GM21737 (cell line): Measurements from ENCODE around the gene IRS1.
"Not testable (repeated sequence)": the region's sequence is repeated elsewhere in the genome, so short reads cannot be mapped to it uniquely, and the experiment has no call there.

Experiments used
- ATAC-seq: cut with Tn5 transposase; IDR thresholded peaks from one replicate; pipeline ENCODE4 v1.9.1; 2021; ENCODE audit warnings: mild to moderate bottlenecking, moderate library complexity; ENCODE audit not compliant: unreplicated experiment

The IRS1 gene, protein sequence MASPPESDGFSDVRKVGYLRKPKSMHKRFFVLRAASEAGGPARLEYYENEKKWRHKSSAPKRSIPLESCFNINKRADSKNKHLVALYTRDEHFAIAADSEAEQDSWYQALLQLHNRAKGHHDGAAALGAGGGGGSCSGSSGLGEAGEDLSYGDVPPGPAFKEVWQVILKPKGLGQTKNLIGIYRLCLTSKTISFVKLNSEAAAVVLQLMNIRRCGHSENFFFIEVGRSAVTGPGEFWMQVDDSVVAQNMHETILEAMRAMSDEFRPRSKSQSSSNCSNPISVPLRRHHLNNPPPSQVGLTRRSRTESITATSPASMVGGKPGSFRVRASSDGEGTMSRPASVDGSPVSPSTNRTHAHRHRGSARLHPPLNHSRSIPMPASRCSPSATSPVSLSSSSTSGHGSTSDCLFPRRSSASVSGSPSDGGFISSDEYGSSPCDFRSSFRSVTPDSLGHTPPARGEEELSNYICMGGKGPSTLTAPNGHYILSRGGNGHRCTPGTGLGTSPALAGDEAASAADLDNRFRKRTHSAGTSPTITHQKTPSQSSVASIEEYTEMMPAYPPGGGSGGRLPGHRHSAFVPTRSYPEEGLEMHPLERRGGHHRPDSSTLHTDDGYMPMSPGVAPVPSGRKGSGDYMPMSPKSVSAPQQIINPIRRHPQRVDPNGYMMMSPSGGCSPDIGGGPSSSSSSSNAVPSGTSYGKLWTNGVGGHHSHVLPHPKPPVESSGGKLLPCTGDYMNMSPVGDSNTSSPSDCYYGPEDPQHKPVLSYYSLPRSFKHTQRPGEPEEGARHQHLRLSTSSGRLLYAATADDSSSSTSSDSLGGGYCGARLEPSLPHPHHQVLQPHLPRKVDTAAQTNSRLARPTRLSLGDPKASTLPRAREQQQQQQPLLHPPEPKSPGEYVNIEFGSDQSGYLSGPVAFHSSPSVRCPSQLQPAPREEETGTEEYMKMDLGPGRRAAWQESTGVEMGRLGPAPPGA (N-terminal part only)

GRCh38 chr2:226799211-226799975 is at the start of gene IRS1:
IRS1 (minus strand) TSS chr2:226799820; CDS start chr2:226798738, 1,082 bp downstream.
- peak; percentile 42 for ATAC-seq

DNA sequence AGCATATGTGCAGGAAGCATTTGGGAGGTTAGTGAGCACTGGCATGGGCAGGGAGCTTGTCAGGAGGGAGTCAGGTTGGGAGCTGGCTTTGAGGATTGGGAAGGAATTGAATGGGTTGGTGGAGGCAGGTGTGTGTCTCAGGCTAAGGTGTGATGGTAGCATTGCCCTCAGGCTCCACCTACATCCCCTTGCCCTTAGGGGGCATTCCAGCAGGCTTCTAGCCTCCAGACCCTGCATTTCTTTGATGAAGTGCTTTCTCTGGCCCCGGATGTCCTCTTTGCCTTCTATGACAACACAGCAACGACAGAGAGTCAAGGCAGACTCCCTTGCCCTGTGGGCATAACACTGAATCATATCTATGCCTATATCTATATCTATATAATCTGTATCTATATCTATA is 49.7 kb upstream of the IRS1 start:
- no peak for ATAC-seq

DNA sequence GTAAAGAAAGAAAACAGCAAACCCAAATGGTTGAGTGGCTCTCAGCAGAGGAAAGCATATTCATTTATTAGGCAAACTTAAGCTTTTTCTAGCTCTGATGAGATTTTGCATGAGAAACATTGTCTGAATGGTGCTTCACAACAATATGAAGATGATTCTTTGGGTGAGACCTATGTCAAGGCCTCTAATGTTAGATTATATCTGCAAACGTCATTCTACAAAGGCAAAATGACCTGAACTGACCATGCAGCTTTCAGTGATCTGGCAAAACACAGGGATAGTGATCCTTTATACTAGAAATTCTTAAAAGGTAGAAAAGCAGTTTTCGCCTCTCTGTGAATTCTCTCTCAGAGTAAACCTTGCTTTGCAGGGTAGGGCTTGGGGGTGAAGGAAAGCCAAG is 47.9 kb upstream of the IRS1 start:
- ATAC-seq, result no peak

DNA sequence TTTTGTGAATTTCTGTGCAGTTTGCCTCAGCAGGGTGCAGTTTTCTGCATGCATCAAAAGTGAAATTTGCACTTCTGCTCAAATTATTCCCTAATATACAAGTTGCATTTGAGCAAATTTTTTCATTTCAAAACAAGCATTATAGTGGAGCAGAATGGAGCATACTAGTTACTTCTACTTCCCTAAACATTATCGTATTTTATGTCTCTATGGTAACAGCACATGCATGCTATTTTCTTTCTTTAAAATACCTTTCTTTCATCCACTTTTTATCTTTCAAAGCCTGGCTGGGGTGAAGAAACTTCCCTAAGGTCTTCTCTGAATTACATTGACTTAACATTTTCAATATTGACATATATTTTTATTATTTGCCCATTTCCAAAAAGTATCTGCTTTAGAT is 47.5 kb upstream of the IRS1 start:
- no peak for ATAC-seq

DNA sequence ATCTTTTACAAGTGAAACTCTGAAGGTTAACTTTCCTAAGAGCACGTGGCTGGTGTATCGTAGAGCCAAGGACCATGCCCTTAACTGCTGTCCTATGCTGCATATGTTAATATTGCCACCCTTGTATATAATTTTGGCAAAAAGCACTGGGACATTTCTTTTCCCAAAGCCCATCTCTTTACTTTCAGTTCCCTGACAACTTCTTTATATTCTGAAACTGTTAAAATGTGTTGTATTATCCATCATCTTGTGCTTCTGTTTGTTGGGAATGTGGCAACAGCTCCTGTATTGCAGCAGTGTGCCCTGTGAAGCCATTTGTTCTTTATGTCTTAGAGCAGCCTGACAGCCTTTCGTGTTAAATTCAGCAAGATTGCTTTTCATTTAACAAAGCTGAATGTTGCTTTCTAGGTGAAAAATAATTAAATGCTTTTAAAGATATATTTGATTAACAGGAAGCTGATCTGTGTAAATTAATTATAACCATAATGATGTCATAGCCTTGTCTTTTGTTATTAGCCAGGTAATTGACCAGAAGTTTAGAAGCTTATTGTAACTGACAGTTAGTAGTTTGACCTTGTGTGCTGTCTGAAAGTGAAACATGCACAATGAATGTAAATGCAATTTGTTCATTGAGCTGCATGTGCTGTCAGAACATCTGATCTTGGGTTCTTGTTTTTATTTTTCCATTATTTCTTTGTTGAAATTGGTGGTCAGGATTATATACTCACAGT is 45.9 kb upstream of the IRS1 start:
- ATAC-seq, result no peak

DNA sequence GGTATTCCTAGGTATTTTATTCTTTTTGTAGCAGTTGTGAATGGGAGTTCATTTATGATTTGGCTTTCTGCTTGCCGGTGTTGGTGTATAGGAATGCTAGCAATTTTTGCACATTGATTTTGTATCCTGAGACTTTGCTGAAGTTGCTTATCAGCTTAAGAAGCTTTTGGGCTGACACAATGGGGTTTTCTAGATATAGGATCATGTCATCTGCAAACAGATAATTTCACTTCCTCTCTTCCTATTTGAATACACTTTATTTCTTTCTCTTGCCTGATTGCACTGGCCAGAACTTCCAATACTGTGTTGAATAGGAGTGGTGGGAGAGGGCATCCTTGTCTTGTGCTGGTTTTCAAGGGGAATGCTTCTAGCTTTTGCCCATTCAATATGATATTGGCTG is 43.4 kb upstream of the IRS1 start:
- ATAC-seq, result not testable (repeated sequence)

- ATAC-seq, result no peak
Observed at GRCh38 chr2:226839951-226840350, 40.3 kb upstream of the IRS1 start.

DNA sequence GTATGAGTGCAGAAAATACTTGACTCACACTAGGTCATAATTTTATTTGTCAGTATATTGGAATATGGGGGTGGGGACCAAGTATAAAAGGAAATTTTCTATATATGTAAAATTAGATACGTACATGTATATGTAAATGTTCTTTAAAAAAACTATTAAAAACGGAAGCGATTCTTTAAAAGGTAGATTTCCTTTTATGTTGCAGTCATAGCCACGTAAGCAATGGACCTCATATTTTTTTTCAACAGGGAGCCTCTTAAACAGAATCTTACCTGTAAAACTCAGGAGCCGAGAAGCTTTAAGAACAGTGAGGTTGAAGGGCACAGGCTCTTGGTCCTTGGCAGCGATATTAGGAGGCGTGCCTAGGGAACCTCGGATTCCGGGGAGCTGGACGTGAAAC is 39.5 kb upstream of the IRS1 start:
- ATAC-seq, result no peak

DNA sequence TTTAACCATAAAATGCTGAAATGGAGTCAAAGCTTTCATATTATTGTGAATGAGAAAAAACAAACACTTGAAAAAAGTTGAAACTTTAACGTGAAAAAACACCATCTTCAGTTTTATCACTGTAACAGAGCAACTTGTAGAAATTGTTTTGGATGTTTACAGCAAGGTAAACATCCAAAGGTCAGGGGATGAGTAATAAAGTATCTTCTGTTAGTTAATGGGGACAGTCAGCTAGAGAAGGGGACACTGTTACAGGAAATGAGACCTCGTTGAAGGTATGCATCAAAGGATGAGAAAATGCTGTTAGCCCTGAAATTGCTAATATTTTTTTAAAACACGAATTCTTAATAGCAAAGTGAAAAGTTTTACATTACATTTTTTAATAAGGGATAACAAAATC is 39.1 kb upstream of the IRS1 start:
- no peak for ATAC-seq

DNA sequence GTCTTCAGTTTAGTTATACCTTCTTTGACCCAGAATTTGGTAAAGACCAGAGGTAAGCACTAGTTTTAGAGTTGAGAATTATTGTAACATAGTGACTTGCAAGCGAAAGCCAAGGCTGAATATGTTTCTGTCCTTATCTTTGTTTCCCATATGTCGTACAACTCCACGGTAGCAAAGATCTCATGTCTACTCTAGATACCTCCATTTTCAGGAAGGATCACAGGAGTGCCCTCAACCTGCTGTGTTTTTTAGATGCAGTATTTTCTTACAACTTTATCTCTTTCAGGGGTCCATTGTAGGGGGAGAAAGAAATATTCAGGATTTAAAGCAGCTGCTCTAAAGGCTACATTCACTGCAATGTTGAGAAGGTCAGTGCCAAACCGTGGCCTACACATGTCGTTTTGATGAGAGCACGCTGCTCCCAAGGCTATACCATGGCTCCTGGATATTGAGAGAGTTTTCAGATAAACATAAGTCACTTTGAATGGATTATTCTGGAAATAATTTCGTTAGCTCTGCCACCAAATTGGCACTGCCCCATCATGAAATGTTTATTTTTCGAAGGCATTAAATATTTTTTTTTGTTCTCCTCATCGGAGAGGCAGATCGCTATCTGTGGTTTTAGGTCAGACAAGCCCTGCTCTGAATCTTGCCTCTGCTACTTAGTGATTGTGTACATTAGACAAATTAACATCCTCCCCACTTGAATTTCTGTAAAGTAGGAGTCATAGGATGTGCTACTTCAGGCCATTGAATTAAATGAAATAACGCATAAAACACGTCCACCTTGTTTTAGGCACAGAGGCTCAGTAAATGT is 38.4 kb upstream of the IRS1 start:
- no peak for ATAC-seq

- no peak for ATAC-seq
Observed at GRCh38 chr2:226837334-226837733, 37.7 kb upstream of the IRS1 start.

DNA sequence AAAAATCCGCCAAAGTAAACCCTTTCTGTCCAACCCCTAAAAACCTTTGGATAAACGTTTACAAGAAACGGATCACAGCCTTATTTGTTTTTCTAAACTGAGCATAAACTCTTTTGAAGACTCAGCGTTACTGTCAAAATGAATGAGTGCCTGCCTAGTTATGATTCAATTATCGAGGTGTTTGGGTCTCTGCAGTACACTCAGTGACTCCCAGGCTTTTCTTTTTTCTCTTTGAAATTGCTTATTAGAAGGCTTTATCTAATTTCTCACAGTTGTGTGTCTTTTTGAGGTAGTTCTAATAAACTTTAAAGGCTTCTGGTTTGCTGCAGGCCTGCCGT is 36.9 kb upstream of the IRS1 start:
- ATAC-seq, result peak; percentile 10

- peak; percentile 82 for ATAC-seq
Observed at GRCh38 chr2:226835796-226836547, 36.4 kb upstream of the IRS1 start, which contains the start of gene RHBDD1. RHBDD1 (plus strand) TSS chr2:226836054; CDS start chr2:226864694, 28,640 bp downstream.

- ATAC-seq, result peak; percentile 18
Observed at GRCh38 chr2:226835420-226835795, 35.8 kb upstream of the IRS1 start.

DNA sequence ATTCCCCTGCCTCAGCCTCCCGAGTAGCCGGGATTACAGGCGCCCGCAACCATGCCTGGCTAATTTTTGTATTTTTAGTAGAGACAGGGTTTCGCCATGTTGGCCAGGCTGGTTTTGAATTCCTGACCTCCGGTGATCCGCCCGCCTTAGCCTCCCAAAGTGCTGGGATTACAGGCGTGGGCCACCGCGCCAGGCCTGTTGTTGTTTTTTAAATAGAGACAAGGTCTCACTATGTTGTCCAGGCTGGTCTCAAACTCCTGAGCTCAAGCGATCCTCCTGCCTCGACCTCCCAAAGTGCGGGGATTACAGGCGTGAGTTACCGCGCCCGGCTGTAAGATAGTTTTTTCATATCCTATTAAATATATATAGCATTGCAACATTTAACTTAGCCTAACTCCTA is 35.3 kb upstream of the IRS1 start:
- ATAC-seq, result not testable (repeated sequence)

DNA sequence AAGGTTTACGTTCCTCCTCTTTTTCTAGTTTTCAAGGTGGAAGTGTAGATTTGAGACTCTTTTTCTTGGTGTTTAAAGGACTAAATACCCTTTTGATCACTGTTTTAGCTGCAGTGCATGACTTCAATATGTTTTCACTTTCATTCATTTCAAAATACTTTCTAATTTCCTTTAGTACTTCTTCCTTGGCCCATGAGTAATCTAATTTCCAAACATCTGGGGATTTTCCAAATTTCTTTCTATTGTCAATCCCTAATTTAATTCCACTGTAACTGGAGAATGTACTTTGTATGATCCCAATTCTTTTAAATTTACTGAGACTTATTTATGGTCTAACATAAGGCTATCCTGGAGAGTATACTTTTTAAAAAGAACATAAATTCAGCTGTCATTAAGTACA is 32.4 kb upstream of the IRS1 start:
- ATAC-seq, result no peak

GRCh38 chr2:226831266-226831665 is 31.6 kb upstream of the IRS1 start:
- no peak for ATAC-seq

DNA sequence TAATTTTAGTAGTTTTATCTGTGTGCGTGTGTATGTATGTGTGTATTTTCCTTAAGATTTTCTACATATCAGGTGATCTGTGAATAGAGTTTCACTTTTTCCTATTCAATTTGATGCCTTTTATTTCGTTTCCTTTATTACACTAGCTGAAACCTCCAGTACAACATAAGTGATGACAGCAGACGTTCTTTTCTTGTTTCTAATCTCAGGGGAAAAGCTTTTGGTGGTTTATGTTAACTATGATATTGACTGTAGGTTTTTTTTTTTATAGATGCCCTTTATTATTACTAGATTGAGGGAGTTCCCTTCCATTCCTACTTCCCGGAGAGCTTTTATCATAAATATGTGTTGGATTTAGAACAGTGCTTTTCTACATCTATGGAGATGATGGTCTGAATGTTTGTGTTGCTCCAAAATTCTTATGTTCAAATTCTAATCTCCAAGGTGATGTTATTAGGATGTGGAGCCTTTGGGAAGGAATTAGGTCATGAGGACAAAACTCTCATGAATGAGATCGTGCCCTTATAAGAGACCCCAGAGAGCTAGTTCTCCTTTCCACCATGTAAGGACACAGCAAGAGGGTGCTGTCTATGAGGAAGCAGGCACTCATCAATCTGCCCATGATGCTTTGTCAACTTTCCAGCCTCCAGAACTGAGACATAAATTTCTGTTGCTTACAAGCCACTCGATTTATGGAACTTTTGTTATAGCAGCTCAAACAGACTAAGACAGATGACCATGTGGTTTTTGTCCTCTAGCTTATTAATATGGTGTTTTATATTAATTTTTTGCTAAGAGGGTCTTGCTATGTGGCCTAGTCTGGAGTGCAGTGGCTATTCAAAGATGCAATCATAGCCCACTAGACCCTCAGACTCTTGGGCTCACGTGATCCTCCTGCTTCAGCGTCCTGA is 30.4 kb upstream of the IRS1 start:
- no peak for ATAC-seq
